Activated CD4-positive, alpha-beta T cell treated with anti-CD3 and anti-CD28 coated beads, Interleukin-2, amount 50 U/mL, for 24 hours (primary cell): Measurements from ENCODE around the gene SETD1A.
"Not testable (repeated sequence)": the region's sequence is repeated elsewhere in the genome, so short reads cannot be mapped to it uniquely, and the experiment has no call there.

ENCODE experiments used
- DNase-seq, 2 donors: peaks; one replicate each; pipeline ENCODE4 v3.0.0-alpha.2; 2020; ENCODE audit warnings: low read depth in 1 of 2, low spot score in 1 of 2

The SETD1A gene

DNA sequence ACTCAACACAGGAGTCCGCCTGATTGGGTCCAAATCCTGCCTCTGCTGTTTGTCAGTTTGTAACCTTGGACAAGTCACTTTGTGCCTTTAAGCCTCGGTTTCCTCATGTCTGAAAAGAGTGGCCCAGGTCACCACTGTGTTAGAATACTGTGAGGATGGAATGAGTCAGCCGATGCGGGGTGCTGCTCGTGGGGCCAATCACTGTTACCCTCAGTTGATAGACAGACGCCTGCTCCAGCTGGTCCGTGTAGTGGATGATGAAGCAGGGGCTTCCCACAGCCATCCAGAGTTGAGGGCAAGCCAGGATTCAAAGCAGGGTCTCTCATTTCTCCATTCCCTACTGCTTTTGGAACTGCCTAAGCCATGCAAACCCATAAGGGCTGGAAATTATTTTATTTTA, 28.4 kb upstream of the SETD1A start:
- DNase-seq: no peak

- DNase-seq: no peak
Measured at GRCh38 chr16:30930160-30930571, 27.4 kb upstream of the SETD1A start.

DNA sequence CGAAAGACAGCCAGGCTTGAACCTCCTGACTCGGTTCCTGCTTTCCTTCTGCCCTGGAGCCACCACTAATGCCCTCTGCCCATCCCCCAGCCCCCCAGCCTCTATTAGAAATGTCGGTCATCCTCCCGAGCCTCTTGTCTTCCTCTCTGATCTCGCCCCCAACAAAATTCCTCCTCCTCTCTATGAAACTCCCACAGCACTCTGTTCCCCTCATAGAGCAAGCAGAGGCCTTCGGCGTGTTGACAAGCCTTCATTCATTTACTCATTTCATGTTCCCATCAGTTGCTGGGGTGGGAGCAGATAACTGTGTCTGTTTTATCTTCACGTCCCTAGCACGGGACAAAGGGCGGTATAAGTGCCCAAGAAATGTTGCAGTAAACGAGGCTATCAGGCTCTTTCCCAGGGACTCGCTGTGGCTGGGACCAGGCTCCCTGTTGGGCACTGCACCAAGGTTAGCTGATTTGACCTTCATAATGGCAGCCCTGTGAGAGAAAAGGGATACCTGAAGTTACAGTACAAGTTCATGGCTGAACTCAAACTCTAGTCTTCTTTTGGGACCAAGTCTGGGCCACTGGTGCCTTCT, 26.4 kb upstream of the SETD1A start:
- no peak for DNase-seq

- no peak for DNase-seq
Measured at GRCh38 chr16:30934827-30935557, 22.6 kb upstream of the SETD1A start.

DNA sequence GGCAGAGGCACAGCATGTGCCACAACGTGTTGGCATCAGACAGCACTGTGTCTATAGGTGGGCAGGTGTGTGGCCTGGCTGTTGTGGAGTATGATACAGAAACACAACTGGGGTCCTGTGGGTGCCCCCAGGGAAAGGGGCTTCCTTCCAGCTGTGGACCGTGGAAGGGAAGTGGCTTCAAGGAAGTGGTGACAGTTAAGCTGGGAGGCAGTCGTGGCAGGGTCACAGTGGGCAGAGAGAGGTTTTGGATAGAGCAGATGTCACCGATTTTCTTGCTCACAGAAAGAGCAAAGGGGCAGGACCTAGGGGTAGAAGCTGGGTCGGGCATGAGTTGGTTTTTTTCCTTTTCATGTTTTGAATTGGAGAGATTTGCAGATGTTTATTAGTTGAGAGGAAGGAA, 19.9 kb upstream of the SETD1A start:
- no peak for DNase-seq

GRCh38 chr16:30939571-30939970, 18.0 kb upstream of the SETD1A start:
- DNase-seq: not testable (repeated sequence)

DNA sequence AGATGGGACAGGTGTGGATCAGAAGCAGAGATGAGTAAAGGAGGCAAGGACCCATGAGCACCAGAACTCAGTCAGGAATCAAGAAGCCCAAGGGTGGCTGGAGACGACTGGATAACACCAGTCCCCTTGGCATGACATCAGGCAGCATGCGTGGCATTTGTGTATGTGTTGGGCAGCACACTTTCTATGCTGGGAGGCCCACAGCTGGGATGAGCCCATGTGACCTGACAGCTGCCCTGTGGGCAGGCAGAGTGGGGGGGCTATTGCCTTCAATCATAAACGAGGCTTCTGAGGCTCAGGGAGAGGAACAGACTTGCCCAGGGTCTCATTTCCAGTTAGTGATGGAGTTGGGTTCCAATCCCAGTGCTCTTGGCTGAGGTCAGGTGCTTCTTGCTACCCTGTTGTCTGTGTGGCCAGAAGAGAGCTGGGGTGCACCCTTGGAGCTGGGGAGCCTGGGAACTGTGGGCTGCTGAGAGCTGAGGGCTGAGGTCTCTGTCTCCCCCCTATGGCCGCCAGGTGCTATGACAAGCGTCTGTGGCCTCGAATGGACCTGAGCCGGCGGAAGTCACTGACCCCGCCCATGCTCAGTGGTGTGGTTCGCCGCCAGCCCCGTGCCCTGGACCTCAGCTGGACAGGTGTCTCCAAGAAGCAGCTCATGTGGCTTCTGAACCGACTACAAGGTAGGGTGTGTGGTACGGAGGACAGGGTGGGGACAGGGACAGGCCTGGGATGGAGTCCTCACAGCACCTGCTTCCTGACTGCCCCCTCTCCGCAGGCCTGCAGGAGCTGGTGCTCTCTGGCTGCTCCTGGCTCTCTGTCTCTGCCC, 15.7 kb upstream of the SETD1A start:
- no peak for DNase-seq

DNA sequence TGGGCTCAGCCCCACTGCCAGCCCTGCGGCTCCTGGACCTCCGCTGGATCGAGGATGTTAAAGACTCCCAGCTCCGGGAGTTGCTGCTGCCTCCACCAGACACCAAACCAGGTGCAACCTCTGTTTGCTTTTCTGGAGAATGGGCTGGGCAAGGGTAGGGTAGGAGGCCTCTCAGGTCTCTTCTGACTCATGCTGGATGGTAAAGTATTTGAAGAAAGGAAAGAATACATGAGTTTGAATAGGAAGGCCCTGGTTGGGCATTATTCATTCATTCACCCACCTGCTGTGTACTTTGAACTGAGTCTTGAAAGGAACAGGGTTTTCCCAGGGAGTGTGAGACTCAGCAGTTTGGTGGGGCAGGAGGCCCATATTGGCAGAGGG, 15.1 kb upstream of the SETD1A start:
- no peak for DNase-seq

DNA sequence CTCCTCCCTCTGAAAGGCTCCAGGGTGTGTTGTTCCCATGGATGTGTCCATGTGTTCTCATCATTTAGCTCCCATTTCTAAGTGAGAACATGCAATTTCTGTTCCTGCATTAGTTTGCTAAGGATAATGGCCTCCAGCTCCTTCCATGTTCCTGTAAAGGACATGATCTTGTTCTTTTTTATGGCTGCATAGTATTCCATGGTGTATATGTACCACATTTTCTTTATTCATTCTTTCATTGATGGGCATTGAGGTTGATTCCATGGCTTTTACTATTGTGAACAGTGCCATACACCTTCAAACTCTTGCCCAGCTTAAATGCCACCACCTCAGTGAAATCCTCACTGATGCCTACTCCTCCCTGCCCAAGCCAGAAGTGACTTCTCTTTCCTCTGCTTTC, 13.2 kb upstream of the SETD1A start:
- DNase-seq: no peak

DNA sequence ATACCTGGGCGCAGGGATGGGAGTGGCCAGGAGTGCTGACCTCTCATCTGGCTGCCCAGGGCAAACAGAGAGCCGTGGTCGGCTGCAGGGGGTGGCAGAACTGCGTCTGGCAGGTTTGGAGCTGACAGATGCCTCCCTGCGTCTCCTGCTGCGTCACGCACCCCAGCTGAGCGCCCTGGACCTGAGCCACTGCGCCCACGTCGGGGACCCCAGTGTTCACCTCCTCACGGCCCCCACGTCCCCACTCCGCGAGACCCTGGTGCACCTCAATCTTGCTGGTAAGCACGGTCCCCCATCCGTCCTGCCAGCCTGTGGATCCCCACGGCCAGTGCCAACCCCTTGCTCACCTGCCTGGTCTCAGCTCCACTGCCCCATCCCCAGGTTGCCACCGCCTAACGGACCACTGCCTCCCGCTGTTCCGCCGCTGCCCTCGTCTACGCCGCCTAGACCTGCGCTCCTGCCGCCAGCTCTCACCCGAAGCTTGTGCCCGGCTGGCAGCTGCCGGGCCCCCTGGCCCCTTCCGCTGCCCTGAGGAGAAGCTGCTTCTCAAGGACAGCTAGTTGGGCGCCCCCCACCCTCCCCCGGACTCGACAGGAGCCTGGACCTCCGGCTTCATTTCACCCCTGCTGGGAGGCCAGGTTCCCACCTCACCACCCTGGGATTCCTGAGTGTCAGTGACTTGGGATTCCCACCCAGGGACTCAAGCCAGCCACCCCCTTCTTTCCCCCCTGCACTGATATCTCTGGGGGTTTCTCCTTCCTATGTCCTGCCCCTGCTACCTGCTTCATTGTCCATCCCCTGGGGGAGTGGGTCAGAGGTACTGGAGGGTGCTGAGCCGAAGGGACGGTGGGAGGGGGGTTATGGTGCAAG, 10.6 kb upstream of the SETD1A start:
- no peak for DNase-seq

DNA sequence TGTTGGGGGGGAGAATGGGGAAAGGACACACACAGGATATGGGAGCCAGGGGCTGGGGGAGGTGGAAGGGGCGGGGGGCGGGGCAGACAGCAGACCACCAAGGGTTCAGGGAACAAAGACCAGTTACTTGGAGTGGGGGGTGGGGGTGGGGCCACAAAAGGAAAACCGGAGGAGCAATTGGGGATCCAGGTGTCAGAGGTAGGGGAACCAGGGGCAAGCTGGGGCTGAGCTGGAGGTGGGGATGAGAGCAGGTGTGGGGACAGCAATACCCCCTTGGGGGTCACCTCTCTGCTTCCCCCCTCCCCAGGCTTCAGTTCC, 10.1 kb upstream of the SETD1A start:
- no peak for DNase-seq

- no peak for DNase-seq
Measured at GRCh38 chr16:30947859-30948666, 9.5 kb upstream of the SETD1A start.

GRCh38 chr16:30948667-30949649, 8.6 kb upstream of the SETD1A start, which contains the start of gene ORAI3:
ORAI3 (plus strand) TSS chr16:30949068; CDS start chr16:30949290, 222 bp downstream.
- DNase-seq: no peak

GRCh38 chr16:30949650-30950515, 7.7 kb upstream of the SETD1A start:
- no peak for DNase-seq

DNA sequence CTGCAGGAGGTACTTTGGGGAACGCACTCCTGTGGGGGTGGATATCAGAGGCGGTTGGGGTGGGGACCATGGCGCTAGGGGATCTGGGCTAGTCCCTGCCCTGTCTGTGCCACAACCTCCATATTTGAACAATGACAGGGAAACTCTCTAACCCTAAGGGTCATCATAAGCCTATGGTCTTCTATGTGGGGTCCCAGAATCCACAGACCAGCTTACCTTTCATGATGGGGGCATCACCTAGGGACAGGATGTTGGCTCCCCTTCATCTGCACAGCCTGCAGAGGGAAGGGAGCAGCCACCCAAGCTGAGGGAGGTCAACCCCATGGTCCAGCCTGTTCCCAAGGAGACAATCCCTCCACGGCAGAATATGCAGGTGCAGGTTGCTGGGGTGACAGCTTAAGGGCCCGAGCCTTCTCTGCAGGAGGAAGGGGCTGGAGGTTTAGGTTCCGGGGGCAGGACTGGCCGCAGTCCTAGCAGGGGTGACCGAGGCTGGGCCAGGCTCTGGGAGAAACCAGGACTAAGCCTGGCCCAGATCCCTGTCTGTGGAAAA, 7.0 kb upstream of the SETD1A start:
- no peak for DNase-seq

DNA sequence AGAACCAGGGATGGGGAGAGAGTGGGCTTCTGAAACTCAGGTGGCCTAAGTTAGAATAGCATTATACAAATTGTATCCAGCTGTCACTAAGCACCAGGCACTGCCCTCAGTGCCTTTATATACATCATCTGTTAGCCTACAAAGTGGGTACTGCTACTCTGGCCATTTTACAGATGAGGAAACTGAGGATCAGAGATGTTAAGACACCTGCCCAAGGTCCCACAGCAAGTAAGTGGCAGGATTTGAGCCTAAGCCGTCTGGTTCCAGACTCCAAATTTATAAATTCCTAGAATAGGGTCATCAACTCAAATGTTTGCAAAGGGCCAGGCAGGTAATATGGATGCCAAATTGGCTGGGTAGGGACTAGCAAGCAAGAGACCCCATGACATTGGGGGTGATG, 6.4 kb upstream of the SETD1A start:
- DNase-seq: no peak

- no peak for DNase-seq
Measured at GRCh38 chr16:30951750-30952149, 5.8 kb upstream of the SETD1A start.

DNA sequence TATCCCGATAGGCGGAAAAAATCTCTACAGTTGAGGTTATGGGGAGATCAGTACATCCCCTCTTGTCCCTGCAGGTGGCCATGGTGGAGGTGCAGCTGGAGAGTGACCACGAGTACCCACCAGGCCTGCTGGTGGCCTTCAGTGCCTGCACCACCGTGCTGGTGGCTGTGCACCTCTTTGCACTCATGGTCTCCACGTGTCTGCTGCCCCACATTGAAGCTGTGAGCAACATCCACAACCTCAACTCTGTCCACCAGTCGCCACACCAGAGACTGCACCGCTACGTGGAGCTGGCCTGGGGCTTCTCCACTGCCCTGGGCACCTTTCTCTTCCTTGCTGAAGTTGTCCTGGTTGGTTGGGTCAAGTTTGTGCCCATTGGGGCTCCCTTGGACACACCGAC, 4.4 kb upstream of the SETD1A start:
- DNase-seq: no peak
